NCI-H526 treated with DMSO at 0.1 percent for 48 hours (cell line): ENCODE data around the gene CCDC83.

Experiments
- DNase-seq: peaks from one replicate; lab custom pipeline; 2025; lab: John Stamatoyannopoulos, UW

The CCDC83 gene

DNA sequence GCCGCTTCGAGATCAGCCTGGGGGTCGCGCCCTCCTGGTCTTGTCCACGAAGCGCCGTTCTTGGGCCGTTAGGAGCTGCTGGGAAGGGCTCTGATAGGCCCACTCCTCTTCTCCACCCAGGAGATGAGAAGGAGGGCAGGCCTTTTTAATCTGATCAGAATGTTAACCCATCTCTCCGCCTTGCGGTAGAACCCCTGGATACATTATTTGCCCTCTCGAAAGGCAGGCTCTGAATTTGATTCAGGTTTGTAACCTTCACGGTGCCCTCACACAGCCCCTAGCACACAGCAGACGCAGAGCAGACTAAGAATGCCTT, at the start of gene CCDC83:
Gene CCDC83 (plus strand): TSS at position 43 of the 316 bp plus-strand sequence. CDS start 9,741 bp downstream, outside the sequence.
- DNase-seq, result no peak

DNA sequence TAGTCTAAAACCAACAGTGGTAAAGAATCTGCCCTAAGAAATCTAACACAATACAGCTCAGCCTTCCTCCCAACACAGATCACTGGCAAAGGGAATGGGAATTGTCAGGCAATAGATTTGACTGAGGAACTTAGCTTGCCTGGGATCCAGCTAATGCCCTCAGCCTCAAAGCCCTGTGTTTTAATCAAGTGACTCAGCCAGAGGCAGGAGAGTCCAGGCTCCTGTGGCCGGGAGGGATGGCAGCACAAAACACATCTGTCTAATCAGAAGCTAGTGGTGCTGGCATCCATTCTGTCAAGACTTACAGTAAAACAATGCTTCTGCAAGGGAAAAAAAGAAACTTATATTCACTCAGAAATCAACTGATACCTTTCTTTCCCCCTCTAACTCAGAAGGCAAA, 49.8 kb upstream of the CCDC83 start:
- DNase-seq, result no peak

DNA sequence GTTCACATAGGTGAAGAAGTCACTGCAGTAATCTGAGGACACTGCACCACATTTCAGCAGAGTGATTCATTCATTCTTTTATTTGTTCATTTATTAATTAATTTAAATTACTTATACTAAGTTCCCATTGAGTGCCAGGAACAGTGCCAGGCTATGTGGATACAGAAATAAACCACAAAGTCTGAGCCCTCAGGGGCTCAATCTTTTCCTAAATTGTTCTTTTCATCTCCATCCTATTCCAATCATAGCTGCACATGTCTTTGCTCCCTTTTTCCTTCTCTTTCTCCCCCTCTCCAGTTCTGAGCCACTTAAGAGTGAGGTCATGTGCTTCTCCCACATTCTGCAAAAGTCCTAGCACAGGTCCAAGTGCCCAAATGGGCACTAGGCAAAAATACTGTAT, 49.2 kb upstream of the CCDC83 start:
- no peak for DNase-seq

DNA sequence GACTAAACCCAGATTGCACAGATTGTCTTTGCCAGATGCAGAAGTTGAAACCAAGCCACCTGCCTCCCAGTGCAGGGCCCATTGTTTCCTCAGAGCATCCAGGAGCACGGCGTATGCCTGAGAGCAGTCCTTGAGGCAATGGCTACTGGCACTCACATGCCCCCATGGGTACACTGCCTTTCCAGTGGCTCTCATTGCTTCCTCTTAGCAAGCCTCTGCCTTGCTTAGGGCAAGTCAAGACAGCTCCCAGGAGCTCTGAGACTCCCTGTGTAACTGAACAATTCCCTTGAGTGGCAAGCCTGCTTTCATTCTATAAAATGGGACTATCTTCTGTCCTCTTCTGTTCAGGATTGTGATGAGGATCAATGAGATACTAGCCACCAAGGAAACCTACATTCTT, 48.3 kb upstream of the CCDC83 start:
- no peak for DNase-seq

DNA sequence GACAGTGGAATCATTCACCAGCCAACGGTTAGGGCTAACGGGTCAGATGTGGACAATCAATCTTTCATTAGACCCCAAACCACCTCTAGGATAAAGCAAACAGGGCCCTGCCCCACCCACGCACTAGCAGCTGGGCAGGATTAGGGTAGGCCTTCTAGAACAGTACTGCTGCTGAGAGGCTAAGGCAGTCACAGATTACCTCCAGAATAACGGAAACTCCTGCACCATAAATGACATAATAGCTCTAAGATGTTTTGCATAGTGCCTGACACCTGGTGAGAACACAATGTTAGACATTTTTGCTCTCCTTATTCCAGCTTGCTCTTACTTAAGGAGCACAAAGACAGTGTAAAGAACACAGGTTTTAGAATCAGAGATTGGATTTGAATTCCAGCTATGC, 46.0 kb upstream of the CCDC83 start:
- peak; percentile 23 for DNase-seq

DNA sequence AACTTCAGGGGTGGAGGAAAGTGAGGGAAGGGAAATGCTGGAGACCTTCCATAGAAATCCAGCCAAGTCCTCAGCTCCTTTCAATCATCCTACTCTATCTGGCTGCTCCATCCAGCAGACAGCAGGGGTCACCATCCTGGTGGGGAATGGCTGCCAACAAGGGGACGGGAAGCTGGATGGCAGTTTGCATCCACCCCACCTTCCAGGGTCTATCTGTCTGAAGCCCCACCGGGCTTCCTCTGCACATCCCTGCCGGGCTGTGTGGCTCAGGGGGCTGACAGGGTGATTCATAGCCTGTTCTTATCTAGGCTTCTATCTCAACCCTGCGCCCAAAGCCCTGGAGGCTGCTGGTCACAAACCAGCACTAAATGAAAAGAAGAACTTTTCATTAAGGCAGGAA, 45.3 kb upstream of the CCDC83 start:
- DNase-seq, result no peak

DNA sequence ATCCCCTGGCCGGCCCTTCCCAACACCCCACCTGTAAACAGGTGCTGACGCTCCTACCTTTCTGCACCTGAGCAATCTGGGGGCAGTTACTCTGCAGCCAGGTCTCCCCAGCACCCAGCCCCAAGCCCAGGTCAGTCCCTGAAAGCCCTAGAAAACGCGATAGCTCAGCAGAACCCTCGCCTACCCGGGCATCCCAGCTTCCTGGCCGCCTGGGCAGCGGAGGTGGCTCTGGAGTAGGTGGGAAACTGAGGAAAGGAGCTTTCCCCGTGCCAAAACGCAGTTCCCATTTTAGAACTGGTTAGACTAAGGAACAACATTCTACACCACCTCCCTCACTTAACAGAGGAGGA, 44.7 kb upstream of the CCDC83 start:
- DNase-seq, result no peak

DNA sequence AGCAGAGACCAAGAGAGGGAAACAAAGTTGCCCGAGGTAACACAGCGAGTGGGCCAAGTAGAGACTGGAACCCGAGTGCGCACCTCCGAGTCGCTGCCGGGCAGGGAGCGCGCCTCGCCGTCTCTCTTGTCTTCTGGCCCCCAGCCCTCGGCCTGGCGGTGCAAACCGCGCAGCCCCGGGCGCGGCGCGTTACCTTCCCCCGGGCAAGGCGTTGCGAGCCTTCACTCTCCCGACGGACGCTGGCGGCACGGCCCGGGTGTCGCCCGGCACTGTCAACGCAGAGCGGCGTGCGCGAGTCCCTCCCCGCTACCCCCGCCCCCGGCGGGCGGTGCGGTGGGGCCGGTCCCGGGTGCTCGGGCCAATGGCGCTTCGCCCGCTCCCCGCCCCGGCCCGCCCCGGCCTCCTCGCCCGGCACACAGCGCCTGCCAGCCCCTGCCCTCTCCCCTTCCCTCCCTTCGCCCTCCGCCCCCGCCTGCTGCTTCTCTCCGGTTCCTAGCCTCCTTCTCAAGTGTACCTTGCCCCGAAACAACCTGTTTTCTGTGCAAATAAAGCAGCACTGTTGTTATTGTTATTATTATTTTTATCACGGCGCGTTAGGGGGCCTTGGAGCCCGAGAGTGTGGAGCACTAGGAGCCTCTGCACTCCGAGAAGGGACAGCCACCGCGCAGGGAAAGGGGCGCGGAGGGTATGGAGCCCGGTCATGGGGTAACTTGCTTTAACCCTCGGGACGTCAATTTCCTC, 44.1 kb upstream of the CCDC83 start, which contains the start of gene SYTL2:
Gene SYTL2 (minus strand): TSS at position 271 of the 741 bp plus-strand sequence. CDS start 53,416 bp downstream, outside the sequence.
- peak; percentile 56 for DNase-seq

DNA sequence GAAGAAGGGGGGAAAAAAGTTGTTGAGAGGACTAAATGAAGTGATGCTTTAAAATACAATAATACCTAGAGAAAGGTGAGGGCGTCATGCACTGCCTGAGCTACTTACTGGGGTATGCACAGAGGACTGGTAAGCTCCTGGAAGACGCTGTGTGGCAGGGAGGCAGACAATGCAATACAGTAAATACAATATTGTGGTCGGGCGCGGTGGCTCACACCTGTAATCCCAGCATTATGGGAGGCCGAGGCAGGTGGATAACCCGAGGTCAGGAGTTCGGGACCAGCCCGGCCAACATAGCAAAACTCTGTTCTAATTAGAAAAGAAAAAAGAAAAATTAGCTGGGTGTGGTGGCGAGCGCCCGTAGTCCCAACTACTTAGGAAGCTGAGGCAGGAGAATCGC, 43.6 kb upstream of the CCDC83 start:
- no peak for DNase-seq

DNA sequence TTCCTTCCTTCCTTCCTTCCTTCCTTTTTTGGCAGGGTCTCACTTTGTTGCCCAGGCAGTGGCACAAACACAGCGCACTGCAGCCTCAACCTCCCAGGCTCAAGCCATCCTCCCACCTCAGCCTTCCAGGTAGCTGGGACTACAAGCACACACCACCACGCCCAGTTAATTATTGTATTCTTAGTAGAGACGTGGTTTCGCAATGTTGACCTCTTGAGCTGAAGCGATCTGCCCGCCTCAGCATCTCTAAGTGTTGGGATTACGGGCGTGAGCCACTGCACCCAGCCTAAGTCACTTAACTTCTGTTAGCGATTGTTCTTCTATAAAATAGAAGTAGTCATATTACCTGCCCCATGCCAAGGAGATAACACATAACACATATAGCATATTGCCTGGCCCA, 41.5 kb upstream of the CCDC83 start:
- DNase-seq, result no peak

DNA sequence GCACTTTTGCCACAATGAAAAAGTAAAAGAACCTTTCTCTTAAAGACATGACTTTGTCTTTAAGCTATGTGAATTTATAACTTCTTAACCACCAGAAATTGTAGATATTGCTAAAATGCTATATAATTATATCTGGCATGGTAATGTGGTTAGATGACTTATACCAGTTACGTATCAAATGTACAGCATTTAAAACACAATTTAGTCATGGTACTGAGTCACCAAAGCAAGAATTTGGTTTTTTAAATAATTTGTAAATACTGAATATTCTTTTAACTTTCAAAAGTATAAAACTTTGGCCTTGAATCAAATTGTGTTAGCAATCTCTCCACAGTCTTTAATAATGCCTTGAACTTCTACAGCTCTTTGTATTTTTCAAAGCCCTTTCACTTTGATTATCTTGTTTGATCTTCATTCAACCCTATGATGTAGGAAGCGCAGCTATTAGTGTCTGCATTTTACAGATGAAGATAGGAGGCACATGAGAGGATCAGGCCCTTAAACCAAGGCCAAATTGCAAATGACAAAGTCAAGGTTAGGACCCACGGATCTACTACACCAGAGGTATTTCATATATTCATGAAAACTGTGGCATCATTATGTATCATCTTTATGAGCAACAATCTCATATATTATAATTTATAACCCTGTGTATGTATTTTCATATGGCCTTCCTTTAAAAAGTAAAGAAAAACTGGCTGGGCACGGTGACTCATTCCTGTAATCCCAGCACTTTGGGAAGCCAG, 39.8 kb upstream of the CCDC83 start:
- DNase-seq, result no peak

DNA sequence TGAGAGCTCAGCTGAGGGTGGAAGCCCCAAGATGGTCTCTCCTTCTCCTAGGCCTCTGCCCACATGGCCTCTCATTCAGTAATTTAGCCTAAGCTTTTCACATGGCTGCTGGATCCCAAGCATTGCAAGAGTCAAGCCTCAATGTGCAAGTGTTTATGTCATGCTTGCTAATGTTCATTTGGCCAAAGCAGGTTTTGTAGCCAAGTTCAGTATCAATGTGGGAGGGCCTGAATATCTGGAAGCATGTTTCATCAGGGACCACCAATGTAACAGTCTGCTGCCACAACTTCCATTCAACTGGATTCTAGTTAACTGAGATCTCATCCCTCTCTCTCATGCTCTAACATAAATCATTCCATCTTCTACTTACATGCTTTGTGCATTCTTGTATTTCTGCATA, 35.7 kb upstream of the CCDC83 start:
- no peak for DNase-seq

DNA sequence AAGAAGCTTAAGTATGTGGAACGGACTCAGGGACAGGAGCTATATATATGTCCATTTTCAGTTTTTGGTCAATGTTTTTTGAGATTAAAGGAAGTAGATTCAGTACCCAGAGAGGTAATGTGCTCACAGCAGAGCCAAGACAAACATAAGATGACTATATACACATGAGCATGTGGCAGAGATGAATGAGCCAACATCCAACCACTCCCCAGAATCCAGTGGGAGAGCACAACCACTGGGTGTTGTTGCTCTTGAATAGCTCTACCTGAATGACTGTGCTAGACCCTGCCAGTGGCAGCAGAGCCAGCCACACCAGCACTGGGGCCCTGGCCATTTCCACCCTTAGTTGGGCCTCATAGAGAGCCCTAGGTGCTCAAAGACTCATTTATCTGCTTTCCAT, 33.5 kb upstream of the CCDC83 start:
- DNase-seq, result no peak

DNA sequence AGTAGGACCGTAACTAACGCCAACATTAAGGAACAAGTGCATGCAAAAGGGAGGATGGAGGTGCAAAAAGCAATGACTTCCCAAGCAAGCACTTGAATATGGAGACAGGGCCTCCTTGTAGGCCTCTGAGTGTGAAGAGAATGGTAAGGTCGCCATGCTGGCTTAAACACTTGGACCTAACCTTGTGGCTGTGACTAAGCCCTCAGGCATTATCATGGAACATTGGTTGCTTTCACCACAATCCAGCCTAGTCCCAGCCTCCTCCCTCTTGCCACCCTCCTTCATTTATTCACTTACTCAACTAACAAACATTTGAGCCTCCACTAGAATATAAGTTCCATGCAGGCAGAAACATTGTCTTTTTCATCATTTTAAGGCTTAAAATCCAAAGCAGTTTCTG, 32.4 kb upstream of the CCDC83 start:
- no peak for DNase-seq

DNA sequence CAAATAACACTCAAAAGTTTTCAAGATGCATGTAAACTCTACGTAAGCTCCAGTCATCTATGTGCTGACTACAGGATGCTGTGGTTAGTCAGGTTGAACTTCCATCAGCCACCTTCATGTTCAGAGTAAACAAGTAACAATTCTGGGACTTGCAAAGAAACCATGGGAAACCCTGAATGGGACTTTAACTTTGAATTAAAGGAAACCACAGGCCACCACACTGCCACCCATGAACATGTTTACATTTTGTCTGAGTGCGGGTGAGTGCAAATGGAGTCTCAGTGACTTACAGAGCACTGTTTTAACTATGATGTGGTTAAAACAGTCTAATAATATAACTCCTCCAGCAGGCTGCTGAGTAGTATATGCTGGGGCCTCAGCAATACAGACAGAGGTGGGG, 31.4 kb upstream of the CCDC83 start:
- no peak for DNase-seq

DNA sequence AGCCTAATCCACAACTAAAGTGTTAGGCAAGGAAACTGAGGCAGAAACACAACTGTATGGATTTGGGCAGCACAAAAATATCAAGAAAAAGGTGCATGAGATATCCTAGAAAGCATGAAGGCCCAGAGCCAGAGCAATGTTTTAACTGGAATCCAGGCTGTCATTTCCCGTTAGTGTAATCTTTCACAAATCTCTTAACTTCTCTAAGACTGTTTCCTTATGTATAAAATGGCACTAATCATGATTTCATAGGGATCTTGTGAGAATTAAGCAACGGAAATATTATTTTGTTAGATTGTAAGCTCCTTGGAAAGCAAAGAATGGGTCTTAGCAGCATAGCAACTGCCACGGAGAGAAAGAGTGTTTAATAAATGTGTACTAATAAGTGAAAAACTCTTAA, 29.6 kb upstream of the CCDC83 start:
- DNase-seq, result no peak

DNA sequence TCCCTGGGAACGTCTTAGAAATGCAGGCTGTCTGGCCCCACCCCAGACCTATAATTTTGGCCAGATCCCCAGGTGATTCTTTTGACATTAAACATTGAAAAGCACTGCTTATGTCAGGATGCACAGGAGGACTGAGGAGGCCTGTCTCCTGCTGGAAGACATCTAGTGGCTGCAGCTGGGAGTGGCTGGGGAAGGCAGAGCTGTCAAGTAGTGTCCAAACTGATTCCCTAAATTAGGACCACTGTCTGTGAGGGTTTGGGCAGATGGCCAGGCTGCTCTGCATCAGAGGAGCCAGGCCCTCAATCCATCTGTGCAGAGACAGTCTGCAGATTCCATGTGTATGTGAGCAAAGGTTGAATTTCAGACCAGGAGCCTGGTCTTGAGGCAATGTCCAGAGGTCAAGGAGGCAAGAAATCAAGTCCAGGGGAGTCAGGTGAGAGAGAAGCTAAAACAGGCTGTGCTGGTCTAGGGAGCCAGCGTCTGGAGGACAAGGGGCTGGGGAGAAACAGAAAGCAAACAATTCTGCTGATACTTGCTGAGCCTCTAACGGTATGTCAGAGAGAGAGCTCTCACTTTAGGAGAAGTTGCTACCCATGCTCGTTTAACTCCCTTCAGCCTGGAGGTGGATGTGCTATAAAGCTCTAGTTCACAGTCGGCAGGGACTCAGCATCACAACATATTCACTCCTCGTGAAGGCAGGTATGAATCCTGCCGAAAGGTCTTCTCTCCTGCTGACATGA, 28.9 kb upstream of the CCDC83 start:
- no peak for DNase-seq

DNA sequence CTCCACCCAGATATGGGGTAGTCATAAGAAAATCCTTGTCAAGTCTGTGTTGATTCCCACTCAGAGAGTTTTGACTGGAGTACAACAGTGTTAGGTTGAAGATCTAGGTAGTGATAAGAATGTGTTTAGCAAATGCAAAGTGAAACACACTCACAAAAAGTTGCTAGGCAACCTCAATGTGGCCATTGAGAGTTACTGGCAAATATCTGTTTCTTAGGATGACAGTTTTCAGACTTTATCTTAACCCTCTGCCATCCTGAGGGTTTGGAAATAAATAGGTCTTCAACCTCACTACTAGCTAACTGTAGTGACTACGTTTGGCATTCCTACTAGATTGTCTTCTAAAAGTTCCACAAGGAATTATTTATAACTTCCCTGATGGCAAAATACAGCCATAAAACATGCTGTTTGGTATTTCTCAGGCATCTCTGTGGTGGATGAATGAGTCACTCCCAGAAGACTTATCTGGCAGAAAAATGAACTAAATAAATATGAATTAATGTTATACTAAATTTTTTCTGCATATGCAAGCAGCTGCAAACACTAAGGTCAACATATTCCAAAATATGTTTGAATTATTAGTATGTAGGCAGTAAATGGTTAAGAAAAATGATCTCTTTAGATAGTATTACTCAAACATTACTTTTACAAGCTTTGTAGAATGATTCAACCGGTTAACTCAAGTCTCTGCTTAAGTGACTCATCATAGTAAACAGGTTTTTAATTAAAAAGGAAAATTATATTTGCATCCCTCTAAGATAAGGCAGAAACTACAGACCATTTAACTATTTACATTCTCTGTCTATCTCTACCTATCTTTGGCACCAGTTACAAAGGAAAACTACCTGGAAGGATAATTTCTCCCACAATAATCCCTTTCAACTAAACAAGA, 27.2 kb upstream of the CCDC83 start:
- DNase-seq, result peak; percentile 24

DNA sequence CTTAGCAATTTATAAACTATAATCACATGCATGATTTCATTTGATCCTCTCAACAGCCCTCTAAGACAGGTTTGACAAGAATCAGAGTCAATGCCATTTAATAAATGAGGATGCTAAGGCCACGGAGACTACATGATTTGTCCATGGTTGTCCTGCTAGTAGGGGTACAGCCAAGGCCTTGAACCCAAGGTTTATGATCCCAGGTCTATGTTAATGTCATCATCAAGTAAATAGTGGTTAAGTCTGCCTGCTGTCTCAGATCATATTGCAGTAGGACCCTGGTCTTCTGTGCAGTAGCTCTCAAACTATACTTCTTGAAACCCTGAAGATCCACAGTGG, 26.6 kb upstream of the CCDC83 start:
- no peak for DNase-seq

DNA sequence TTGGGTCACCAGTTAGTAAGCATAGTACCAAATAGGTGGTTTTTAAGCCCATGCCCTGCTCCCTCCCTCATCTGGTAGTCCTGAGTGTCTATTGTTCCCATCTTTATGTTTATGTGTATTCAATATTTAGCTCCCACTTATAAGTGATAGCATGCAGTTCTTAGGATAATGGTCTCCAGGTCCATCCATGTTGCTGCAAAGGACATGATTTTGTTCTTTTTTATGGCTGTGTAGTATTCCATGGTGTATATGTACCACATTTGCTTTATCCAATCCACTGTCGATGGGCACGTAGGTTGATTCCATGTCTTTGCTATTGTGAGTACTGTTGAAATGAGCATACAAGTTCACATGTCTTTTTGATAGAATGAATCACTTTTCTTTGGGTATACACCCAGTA, 26.0 kb upstream of the CCDC83 start:
- DNase-seq, result no peak

DNA sequence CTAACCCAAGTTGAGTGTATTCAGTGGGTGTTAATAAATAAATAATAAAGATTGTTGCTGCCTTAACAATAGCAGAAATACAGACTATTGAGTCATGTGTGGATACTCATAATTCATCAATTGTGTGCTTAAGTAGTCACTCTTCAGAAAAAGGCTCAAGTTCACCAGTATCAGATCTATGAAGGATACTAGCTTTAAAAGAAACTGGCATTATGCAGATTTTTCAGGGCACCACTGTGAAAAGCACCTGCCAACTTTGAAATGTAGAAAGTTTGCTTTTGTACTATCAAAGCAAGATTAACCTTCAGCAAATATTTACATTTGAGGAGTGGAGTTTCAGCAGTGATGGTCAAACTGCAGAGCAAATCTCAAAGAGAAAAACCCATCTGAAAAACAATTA, 24.1 kb upstream of the CCDC83 start:
- no peak for DNase-seq

DNA sequence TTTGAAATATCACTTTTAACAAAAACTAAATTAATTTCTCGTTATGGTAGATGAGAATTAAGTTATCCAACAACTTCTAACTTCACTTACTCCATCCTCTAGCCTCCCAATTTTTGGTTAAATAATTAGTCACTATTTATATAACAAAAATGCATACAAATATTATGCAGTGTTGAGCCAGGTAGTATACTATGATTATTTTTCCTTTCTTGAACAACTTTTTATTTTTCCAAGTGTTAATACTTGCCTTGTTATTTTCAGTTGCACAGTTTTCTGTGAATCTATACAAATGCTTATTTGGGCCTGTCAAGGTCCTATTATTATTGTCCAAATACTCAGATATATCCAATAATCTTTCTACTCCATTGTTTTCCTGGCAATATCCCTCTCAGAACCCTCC, 19.9 kb upstream of the CCDC83 start:
- DNase-seq, result no peak
